ENCODE data around the gene ZFR.

DNA sequence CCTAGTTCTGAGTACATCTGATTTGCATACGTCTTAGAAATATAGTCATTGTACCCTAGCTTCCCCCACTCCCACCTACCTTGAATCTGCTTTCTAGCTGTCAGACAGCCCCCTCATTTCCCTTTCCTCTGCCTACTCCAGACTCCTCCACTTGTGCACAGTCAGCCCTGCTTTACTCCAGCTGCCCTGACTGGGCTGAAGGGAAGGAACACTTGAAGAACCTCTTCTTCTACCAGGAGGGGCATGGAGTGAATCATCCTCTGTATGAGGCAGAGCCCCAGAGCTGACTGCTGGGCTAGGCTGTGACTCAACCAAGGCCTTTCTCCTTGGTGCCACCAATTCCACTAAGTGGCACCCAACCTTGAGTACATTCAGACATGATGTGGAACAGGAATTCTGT is 18.1 kb upstream of the ZFR start:
- TF ChIP-seq, protein P1, sequence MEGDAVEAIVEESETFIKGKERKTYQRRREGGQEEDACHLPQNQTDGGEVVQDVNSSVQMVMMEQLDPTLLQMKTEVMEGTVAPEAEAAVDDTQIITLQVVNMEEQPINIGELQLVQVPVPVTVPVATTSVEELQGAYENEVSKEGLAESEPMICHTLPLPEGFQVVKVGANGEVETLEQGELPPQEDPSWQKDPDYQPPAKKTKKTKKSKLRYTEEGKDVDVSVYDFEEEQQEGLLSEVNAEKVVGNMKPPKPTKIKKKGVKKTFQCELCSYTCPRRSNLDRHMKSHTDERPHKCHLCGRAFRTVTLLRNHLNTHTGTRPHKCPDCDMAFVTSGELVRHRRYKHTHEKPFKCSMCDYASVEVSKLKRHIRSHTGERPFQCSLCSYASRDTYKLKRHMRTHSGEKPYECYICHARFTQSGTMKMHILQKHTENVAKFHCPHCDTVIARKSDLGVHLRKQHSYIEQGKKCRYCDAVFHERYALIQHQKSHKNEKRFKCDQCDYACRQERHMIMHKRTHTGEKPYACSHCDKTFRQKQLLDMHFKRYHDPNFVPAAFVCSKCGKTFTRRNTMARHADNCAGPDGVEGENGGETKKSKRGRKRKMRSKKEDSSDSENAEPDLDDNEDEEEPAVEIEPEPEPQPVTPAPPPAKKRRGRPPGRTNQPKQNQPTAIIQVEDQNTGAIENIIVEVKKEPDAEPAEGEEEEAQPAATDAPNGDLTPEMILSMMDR (IDR thresholded peaks at IDR 0.05) = no peak
- no peak for TF ChIP-seq POLR2AphosphoS5 (IDR thresholded peaks at IDR 0.05)
- no peak for TF ChIP-seq EP300 (IDR thresholded peaks at IDR 0.05; ENCODE audit: low read depth)
- no peak for TF ChIP-seq POLR2A (IDR thresholded peaks at IDR 0.05)
